ENCODE data around the gene GBP5.
"Not testable (repeated sequence)": the region's sequence is repeated elsewhere in the genome, so short reads cannot be mapped to it uniquely, and the experiment has no call there.

Gene GBP5, protein sequence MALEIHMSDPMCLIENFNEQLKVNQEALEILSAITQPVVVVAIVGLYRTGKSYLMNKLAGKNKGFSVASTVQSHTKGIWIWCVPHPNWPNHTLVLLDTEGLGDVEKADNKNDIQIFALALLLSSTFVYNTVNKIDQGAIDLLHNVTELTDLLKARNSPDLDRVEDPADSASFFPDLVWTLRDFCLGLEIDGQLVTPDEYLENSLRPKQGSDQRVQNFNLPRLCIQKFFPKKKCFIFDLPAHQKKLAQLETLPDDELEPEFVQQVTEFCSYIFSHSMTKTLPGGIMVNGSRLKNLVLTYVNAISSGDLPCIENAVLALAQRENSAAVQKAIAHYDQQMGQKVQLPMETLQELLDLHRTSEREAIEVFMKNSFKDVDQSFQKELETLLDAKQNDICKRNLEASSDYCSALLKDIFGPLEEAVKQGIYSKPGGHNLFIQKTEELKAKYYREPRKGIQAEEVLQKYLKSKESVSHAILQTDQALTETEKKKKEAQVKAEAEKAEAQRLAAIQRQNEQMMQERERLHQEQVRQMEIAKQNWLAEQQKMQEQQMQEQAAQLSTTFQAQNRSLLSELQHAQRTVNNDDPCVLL

DNA sequence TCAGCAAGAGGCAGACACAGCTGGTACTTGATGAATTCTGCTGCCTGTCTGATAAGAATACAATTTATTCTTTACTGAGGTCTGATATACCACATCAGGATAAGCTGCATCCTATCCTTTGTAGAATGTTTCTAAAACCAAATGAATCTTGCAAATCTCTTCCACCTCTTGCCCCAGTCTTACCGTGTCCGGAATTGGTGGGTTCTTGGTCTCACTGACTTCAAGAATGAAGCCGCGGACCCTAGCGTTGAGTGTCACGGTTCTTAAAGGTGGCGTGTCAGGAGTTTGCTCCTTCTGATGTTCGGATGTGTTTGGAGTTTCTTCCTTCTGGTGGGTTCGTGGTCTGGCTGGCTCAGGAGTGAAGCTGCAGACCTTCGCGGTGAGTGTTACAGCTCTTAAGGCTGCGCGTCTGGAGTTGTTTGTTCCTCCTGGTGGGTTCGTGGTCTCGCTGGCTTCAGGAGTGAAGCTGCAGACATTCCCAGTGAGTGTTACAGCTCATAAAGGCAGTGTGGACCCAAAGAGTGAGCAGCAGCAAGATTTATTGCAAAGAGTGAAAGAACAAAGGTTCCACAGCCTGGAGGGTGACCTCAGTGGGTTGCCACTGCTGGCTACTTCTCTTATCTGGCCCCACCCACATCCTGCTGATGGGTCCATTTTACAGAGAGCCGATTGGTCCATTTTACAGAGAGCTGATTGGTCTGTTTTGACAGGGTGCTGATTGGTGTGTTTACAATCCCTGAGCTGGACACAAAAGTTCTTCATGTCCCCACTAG lies at the start of gene GBP5:
Gene GBP5 (minus strand): TSS at position 592 of the 773 bp plus-strand sequence. CDS start 3,305 bp downstream, outside the sequence.
- DNase-seq (ENCODE audit: low spot score) = peak; percentile 70

DNA sequence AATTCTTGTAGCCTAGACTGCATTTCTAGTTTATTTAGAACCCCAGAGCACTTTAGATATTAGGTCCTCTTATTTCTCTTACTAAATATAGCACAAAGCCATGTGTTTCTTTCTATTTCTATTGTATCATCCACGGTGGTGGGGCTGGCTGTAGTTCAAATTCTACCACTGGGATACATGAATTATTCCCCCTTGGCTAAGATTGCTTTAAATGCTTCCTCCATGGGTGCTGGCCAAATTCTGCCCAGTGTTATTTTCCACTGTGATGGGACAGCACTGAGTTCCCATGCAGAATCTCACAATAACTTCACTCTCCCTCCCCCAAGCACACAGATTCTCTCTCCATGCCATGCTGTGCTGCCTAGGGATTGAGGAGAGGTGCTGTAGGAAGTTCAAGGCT lies 49.7 kb upstream of the GBP5 start:
- DNase-seq (ENCODE audit: low spot score) = no peak

DNA sequence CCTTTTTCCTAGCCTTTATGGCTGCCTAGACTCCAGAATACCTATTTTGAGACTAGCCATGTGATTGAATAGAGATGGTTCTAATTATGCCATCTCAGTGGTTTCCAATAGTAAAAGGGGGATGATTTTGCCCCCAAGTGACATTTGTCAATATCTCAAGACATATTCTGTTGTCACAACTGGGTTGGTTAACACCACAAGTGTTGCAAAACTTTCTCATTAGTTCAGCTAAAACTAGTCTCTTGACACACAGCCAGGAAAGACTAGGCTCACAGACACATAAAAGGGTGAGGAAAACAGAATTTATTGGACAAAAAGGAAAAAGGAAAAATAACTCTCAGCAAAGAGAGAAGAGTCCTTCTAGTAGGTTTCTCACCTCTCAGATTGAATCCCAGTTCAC lies 39.9 kb upstream of the GBP5 start:
- DNase-seq (ENCODE audit: low spot score) = no peak

DNA sequence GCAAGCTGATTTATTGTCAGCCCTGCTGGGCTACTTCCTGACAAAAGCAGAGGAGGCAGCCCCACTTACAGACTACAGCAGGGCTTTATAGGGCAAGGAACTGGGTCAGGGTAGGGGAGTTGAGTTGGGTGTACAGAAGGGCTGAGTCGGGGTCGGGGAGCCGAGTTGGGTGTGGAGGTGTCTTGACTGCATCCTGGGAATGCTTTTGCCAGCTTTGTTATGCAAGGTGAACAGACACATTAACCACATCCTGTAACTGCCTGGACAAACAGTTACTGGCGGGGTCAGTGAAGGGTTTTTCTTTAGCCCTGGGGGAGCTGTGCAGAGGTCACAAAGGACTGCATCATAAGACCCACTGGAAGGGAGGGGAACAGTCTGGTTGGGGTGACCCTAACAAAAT lies 39.1 kb upstream of the GBP5 start:
- peak; percentile 14 for DNase-seq (ENCODE audit: low spot score)

DNA sequence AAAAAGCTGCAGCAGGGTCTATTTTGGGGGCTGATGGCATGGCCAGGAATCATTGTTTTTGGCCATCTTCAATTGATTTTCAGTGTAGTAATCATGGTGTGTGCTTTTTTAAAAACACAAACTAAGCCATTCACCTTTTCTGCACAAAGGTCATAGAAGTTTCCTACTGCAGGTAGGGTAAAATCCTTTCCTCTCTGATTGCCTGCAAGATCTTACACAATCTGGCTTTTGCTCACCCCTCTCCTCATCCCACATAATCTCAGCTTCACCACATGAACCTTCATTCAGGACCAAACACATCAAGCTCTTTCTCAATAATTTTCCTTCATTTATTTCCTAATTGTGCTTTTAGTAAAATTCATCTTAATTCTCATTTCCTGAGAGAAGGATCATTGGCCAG lies 38.3 kb upstream of the GBP5 start:
- DNase-seq (ENCODE audit: low spot score) = no peak

DNA sequence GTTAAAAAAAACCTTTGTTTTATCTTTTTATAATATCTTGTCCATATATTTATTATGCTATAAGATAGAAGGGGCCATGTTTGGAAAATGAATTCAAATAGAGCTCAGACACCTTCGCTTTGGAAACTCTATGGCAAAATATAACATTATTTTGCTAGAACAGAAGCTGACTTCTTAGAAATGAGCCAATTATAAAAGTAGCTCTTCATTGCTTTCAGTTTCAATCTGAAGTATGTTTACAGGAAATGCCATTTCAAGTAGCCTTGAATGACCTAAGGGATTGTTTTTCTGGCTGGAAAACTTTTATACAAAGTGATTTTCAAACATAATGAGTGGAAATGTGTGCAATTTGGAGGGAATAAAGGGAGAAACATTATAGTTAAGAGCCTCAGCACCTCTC lies 37.8 kb upstream of the GBP5 start:
- peak; percentile 15 for DNase-seq (ENCODE audit: low spot score)

DNA sequence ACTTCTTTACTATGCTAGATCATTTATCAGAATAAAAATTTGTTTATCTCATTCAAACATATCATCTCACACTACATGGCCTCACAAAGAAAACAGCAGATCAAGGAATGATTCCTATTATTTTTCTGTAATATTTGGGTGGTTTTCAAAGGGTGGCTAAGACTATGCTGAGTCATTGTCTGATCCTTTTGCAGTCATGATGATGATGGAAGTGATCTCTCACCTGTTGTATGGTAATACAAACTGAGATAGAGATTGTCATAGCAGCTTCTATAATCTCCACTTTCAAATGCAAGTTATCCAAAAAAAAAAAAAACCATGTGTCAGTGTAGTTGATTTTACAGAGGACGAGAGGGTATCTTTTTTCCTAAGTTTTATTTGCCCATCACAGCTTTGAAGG lies 37.2 kb upstream of the GBP5 start:
- DNase-seq (ENCODE audit: low spot score) = no peak

DNA sequence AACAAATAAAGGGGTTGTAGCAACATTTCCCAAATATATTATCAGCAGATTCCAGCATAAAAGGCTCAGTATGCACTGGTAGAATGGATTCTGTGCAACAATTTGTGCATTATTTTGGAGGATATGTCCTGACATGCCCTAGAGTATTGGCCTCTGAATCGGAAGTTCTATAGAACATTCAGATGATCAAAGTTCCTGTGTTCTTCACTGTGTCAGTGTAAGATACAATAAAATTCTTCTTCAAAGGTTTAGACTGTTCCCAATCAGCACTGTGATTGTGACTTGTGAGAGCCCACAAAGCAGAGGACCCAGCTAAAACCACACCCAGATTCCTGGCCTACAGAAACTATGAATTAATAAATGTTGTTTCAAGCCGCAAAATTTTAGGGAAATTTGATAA lies 33.6 kb upstream of the GBP5 start:
- DNase-seq (ENCODE audit: low spot score) = no peak

DNA sequence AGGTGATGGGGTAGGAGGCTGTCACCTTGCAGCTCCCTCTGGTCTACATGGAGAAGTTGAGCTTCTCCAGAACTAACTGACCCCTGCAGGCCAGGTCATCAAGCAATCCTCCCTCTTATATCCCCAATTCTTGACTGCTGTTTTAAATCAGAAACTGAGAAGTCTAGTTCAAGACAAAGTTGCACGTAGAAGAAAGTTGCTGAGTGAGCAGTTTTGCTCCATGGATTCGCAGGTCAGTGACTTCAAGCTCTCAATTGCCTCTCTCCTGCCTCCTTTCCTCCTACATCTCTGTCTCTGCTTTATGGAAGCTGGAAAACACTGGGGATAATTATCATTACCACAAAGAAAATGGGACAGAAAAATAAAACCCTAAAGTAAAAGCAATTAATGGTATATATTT lies 32.8 kb upstream of the GBP5 start:
- no peak for DNase-seq (ENCODE audit: low spot score)

DNA sequence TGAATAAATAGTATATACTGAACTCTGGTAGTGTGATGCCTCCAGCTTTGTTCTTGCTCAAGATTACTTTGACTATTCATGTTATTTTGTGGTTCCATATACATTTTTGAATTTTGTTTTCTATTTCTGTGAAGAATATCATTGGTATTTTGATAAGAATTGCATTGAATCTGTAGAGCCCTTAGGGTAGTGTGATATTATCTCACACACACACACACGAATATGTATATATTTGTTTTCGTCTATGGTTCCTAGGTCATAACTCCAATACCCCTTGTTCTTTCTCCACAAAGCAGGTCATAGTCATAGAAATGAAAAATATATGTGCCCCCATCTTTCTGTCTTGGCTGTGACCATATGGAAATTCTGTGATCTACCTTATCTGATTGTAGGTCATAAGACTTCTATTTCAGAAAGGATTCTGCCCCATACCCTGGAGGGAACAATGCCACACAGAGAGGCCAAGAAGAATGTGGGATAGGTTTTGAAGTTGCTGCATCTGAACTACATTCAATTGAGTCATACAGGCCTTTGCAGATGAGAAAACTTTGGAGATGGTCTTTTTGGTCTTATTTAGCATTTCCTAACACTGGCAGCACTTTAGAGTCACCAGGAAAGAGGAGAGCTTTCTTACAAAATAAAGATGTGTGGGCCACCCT lies 32.0 kb upstream of the GBP5 start:
- DNase-seq (ENCODE audit: low spot score) = no peak

DNA sequence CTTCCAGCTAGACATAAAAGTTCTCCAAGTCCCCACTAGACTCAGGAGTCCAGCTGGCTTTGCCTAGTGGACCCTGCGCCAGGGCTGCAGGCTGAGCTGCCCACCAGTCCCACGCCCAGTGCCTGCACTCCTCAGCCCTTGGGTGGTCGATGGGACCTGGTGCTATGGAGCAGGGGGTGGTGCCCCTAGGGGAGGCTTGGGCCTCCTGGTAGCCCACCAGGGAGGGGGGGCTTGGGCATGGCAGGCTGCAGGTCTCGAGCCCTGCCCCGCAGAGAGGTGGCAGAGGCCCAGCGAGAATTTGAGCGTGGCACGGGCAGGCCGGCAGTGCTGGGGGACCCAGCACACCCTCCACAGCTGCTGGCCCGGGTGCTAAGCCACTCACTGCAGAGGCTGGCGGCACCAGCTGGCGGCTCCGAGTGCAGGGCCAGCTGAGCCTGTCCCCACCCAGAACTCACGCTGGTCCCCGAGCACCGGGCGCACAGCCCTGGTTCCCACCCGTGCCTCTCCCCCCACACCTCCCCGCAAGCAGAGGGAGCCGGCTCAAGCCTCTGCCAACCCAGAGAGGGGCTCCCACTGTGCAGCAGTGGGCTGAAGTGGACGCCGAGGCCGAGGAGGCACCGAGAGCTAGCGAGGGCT lies 30.2 kb upstream of the GBP5 start:
- DNase-seq (ENCODE audit: low spot score) = no peak

DNA sequence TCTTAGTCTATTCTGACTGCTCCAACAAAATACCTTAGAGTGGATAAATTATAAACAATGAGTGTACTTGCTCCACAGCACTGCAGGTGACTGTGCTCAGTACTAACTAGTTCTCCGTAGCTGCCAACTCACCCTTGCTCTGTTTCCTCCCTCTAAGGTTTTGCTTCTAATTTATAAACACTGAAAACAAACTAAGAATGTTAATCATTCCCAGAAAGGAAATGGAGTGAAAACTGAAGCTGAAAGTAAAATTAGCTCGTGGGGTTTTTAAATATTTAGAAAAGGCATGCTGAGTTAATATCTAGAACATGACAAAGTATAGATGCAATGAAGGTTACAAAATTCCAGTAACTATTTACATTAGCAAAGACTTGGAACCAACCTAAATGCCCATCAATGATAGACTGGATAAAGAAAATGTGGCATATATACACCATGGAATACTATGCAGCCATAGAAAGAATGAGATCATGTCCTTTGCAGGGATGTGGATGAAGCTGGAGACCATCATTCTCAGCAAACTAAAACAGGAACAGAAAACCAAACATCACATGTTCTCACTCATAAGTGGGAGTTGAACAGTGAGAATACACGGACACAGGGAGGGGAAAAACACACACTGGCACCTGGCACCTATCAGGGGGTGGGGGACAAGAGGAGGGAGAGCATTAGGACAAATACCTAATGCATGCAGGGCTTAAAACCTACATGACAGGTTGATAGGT lies 27.2 kb upstream of the GBP5 start:
- not testable (repeated sequence) for DNase-seq (ENCODE audit: low spot score)

DNA sequence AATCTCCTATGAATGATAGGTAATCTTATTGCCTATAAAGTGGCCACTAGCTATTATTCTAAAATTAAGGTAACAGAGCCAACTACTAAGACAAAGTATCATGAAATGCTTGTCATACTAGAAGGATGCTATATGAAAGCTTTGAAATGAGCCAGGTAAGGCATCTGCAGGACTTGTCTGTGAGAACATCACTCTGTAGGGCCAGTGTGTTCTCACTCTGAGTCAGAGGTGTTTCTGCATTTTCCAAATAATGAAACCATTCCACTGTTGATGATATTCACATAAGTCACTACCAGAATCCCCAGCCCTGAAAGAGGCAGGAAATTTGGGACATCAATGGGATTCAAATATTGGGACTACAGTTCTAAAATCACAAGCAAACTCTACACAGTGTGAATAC lies 25.8 kb upstream of the GBP5 start:
- no peak for DNase-seq (ENCODE audit: low spot score)

DNA sequence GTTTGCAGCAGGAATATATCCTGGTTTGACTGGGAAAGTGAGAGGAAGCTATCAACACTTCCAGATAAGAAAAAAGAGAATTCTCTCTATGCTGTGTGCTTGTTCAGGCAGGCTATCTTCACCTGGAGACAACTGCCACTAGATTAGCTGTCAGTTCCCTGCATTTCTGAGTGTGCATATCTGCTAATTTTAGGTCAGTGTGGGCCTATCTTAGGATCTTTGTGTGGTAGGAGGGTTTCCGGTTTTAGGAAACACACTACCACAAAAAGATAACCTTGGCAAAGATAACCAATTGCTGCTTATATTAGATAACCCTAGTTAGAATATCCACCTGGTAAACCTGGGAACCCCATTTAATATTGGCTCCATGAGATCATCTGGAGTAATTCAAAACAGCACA lies 22.5 kb upstream of the GBP5 start:
- peak; percentile 33 for DNase-seq (ENCODE audit: low spot score)

DNA sequence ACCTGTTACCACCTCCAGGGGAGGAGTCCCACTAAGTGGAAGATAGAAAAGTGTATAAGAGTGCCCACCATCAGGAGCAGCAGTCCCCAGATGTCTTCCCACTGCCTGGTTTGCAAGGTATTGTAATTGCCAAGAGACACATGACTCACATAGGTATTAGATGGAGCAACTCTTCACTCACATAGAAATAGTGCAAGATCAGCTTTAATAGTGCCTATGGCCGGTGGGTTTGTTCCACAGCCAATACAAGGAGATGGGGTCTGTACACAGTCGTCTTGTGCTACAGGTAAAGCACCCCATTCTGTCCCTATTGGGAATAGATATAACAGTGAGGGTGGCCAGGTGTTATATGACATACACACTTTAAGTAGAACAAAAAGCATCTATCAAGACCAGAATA lies 18.6 kb upstream of the GBP5 start:
- DNase-seq (ENCODE audit: low spot score) = no peak

DNA sequence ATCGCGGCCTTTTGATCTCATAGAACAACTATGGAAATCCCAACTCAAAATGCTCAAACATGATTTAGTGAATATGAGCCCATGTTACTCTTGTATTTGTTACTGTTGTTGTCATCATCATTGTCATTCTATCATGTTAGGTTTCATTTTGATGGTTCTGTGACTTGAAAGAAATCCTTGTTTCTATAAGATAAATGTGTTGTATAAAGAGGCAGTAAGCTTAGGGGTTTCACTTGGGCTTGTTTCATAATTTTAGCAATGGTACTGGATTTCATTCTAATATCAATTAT lies 15.3 kb upstream of the GBP5 start:
- no peak for DNase-seq (ENCODE audit: low spot score)

DNA sequence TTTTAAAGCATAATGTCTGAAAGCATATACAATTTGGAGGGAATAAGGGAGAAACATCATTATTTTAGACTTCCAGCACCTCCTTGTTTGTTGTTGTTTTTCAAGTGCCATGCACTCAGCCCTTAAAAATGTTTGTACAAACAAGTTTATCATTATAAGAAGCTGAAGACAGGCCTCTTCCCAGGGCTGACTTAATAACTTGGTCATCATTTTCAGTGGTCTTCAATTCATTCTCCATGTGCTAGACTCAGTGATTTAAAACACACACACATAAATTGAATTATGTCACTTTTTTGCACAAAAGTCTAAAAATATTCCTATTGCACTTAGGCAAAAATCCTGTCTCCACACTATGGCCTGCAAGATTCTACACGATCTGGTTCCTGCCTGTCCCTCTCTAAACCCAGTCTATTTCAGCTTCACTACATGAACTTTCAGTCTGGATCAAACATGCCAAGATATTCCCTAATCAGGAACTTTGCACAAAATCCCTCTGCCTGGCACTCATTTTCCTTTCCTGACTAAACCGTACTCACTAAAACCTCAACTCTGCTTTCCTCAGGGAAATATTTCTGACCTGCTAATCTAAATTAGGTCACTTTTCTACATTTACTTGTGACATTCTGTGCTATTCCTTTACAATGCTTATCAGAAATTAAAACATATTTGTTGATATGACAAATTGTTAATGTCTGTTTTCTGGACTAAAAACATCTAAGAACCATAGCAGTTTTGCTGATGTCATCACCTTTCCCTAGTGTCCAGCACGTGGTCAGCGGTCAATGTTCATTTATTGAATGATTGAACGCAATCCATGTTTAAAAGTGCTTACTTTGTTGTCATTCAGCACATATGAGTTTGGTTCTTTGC lies 14.8 kb upstream of the GBP5 start:
- no peak for DNase-seq (ENCODE audit: low spot score)

DNA sequence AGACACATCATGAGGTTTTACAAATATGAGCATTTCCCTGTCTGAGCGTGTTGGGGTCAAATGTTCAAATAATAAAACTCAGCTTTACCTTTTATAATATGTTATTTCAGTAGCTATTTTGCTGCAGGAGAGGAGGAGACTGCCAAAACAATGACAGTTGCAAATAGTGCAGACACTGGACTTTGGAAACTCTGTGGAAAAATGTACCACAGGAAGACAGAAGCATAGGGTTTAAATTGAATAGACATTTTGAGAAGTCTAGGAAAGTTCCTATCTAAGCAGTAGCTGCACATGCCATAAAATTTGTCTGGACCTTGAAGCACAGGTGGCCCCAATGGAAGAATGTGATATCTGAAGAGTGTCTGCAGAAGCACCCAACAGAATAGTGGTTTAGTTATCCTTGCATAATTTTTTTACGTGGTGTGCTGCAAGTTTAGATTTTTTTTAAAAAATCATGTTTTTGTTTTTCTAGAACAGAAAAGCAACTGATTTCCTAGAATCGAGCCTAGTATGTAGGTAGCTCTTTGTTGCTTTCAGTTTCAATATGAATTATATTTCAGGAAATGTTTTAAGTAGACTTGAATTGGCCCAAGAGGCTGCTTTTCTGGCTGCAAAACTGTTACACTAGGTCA lies 14.0 kb upstream of the GBP5 start:
- DNase-seq (ENCODE audit: low spot score) = peak; percentile 42

DNA sequence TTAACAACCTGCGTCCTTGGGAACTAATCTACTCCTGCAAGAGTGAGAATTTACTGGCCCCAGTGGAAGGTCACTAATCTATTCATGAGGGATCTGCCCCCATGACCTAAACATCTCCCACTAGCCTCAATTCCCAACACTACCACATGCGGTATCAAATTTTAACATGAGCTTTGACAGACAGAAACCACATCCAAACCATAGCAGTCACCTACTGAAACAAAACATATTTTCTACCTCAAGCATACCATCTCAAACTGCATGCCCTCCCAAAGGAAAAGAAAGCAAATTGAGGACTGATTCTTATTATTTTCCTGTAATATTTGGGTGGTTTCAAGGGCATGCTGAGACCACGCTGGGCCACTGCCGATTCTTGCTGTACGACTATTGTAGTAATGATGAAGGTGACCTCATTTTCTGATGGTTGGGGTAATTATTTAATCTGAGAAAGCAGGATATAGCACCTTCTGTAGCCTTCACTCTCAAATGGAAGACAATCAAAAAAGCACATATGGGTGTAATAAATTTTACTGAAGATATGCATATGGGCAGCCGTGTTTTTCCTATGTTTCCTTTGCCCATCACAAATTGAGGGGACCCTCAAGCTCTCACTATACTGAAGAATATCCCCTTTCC lies 13.2 kb upstream of the GBP5 start:
- DNase-seq (ENCODE audit: low spot score) = peak; percentile 21

Data from CD4-positive, alpha-beta T cell treated with Interleukin-6 at 100 ng/mL for 8 hours (primary cell).